GM12892 (cell line): Measurements from ENCODE around the gene CASKIN2.

Experiments used
- POLR2A ChIP-seq: IDR thresholded peaks from 2 replicates; pipeline ENCODE4 v1.6.1; 2011; ENCODE audit warnings: low read depth, low read length, control low read depth
- POLR2AphosphoS5 ChIP-seq: IDR thresholded peaks from 2 replicates; pipeline ENCODE4 v1.6.1; 2011; ENCODE audit warnings: low read depth, low read length, control low read depth
- TAF1 ChIP-seq: IDR thresholded peaks from 2 replicates; pipeline ENCODE4 v1.6.1; 2011; ENCODE audit warnings: low read depth, mild to moderate bottlenecking, control low read depth, low read length, borderline replicate concordance

DNA sequence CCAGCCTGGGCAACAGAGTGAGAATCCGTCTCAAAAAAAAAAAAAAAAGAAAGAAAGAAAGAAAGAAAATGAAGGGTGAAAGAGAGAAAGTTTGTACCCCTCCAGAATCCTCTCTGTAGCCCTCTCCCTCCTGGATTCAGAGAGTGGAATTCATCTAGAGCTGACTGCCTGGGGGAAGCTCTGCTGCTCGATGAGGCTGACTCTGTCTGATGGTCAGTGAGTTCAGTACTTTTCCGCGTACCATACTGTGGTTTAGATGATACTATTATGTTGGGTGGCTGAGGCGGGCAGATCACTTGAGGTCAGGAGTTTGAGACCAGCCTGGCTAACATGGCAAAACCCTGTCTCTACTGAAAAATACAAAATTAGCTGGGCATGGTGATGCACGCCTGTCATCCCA is 44.1 kb downstream of the CASKIN2 start:
- TF ChIP-seq POLR2A, result no peak
- no peak for TF ChIP-seq TAF1
- no peak for TF ChIP-seq POLR2AphosphoS5
